Hepatocyte (in vitro differentiated cells): ENCODE measurements around the gene NOS1AP. TPM values are rescaled to one million over a fixed set of nuclear protein-coding genes. Genes with fewer than 3 reads are reported as not detected.

Experiments
- DNase-seq: peaks from one replicate; pipeline ENCODE4 v3.0.0-alpha.2; 2016; ENCODE audit warnings: low spot score
- H2AFZ ChIP-seq: fragments of 200-600 bp; sonication (generic); 2 replicates; pipeline ENCODE4 v1.6.0; 2016; ENCODE audit warnings: antibody characterized with exemption, mild to moderate bottlenecking
- H3K27ac ChIP-seq: fragments of 200-600 bp; sonication (generic); 2 replicates; pipeline ENCODE4 v1.5.1; 2016; ENCODE audit warnings: mild to moderate bottlenecking
- H3K27me3 ChIP-seq: fragments of 200-600 bp; sonication (generic); 2 replicates; pipeline ENCODE4 v1.6.1; 2016
- H3K36me3 ChIP-seq: fragments of 200-600 bp; sonication (generic); replicated peaks from 2 replicates; pipeline ENCODE4 v1.5.1; 2016; ENCODE audit warnings: low read depth; ENCODE audit not compliant: insufficient read depth
- H3K4me1 ChIP-seq: fragments of 200-600 bp; sonication (generic); 2 replicates; pipeline ENCODE4 v1.5.1; 2016; ENCODE audit warnings: mild to moderate bottlenecking, moderate library complexity; ENCODE audit not compliant: insufficient read depth
- H3K4me2 ChIP-seq: fragments of 200-600 bp; sonication (generic); 2 replicates; pipeline ENCODE4 v1.6.0; 2016
- H3K4me3 ChIP-seq: fragments of 200-600 bp; sonication (generic); 2 replicates; pipeline ENCODE4 v1.5.1; 2016; ENCODE audit warnings: mild to moderate bottlenecking
- H3K79me2 ChIP-seq: fragments of 200-600 bp; sonication (generic); 2 replicates; pipeline ENCODE4 v1.6.0; 2017; ENCODE audit warnings: mild to moderate bottlenecking
- H3K9me2 ChIP-seq: fragments of 200-600 bp; sonication (generic); replicated peaks from 2 replicates; pipeline ENCODE4 v1.6.0; 2017; ENCODE audit warnings: mild to moderate bottlenecking; ENCODE audit not compliant: insufficient read depth
- H3K9me3 ChIP-seq: fragments of 200-600 bp; sonication (generic); 2 replicates; pipeline ENCODE4 v1.5.1; 2016; ENCODE audit warnings: low read depth, mild to moderate bottlenecking
- H4K20me1 ChIP-seq: fragments of 200-600 bp; sonication (generic); 2 replicates; pipeline ENCODE4 v1.6.0; 2016; ENCODE audit warnings: mild to moderate bottlenecking; ENCODE audit not compliant: insufficient read depth, poor library complexity, severe bottlenecking
- EZH2 ChIP-seq: fragments of 200-600 bp; sonication (generic); IDR thresholded peaks from 2 replicates; pipeline ENCODE4 v1.6.1; 2016; ENCODE audit warnings: antibody characterized with exemption, mild to moderate bottlenecking, borderline replicate concordance
- EZH2phosphoT487 ChIP-seq: fragments of 200-600 bp; sonication (generic); IDR thresholded peaks from one replicate; pipeline ENCODE4 v1.6.1; 2018; ENCODE audit warnings: antibody characterized with exemption, mild to moderate bottlenecking, low read depth, moderate library complexity; ENCODE audit not compliant: unreplicated experiment, severe bottlenecking
- WGBS: methylation state at CpG from one replicate; pipeline ENCODE4 v1.1.6; 2016; ENCODE audit warnings: low lambda C conversion rate; ENCODE audit errors: missing lambda C conversion rate; 5-methylcytosine and 5-hydroxymethylcytosine counted together
- polyA plus RNA-seq: library from polyadenylated mRNA; unstranded; fragments of >200 nt; fragmentation: Nextera tagmentation; extraction: Ambion mirVana; gene quantifications from 2 replicates; pipeline ENCODE4 v1.2.1, GENCODE V29; 2016
- total RNA-seq: library from RNA; depleted of rRNA; stranded (reverse); fragments of >200 nt; gene quantifications from 2 replicates; pipeline ENCODE4 v1.2.3, GENCODE V29; 2014
- TF ChIP-seq, protein P1 (sequence below): fragments of 200-600 bp; sonication (generic); IDR thresholded peaks from 2 replicates; pipeline ENCODE4 v1.5.1; 2016; ENCODE audit warnings: antibody characterized with exemption, mild to moderate bottlenecking; ENCODE audit not compliant: poor library complexity

NOS1AP gene
- total and polyA plus RNA-seq, 2 experiments from 2014 or later: 0.97 to 4.4 TPM

- DNase-seq: no peak
- WGBS: 90% methylated on average over 5 of the region's 5 CpGs
- H3K27me3 ChIP-seq: no peaks in the 10 kb centered on the region
- no peaks in the 10 kb centered on the region for H3K36me3 ChIP-seq
- no peaks in the 10 kb centered on the region for H3K79me2 ChIP-seq
- H2AFZ ChIP-seq: no peak overlapping the region
- H3K4me2 ChIP-seq: no peak overlapping the region
- no peak overlapping the region for H3K27ac ChIP-seq
- H3K4me1 ChIP-seq: no peaks in the 10 kb centered on the region
- no peaks in the 10 kb centered on the region for H3K9me2 ChIP-seq
- H3K4me3 ChIP-seq: no peak overlapping the region
- TF ChIP-seq, protein P1, sequence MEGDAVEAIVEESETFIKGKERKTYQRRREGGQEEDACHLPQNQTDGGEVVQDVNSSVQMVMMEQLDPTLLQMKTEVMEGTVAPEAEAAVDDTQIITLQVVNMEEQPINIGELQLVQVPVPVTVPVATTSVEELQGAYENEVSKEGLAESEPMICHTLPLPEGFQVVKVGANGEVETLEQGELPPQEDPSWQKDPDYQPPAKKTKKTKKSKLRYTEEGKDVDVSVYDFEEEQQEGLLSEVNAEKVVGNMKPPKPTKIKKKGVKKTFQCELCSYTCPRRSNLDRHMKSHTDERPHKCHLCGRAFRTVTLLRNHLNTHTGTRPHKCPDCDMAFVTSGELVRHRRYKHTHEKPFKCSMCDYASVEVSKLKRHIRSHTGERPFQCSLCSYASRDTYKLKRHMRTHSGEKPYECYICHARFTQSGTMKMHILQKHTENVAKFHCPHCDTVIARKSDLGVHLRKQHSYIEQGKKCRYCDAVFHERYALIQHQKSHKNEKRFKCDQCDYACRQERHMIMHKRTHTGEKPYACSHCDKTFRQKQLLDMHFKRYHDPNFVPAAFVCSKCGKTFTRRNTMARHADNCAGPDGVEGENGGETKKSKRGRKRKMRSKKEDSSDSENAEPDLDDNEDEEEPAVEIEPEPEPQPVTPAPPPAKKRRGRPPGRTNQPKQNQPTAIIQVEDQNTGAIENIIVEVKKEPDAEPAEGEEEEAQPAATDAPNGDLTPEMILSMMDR: no peak
- TF ChIP-seq EZH2phosphoT487 (no peak), EZH2 (no peak)
- no peaks in the 10 kb centered on the region for H3K9me3 ChIP-seq
- H4K20me1 ChIP-seq: no peaks in the 10 kb centered on the region
Observed at GRCh38 chr1:162343470-162343869, 274.0 kb downstream of the NOS1AP start.

- no peaks in the 10 kb centered on the region for H3K79me2 ChIP-seq
- DNase-seq: no peak
- no peaks in the 10 kb centered on the region for H4K20me1 ChIP-seq
- peak overlapping the region; percentile 25 for H3K4me2 ChIP-seq
- H3K36me3 ChIP-seq: no peaks in the 10 kb centered on the region
- no peaks in the 10 kb centered on the region for H3K9me3 ChIP-seq
- H3K27ac ChIP-seq: no peak overlapping the region
- H3K9me2 ChIP-seq: no peaks in the 10 kb centered on the region
- TF ChIP-seq, protein P1: no peak
- no peak for TF ChIP-seq EZH2phosphoT487
- no peak for TF ChIP-seq EZH2
- no peak overlapping the region for H2AFZ ChIP-seq
- H3K27me3 ChIP-seq: no peaks in the 10 kb centered on the region
- 45% methylated on average over 3 of the region's 3 CpGs for WGBS
- no peak overlapping the region for H3K4me3 ChIP-seq
- peaks cover 24% of the 10 kb centered on the region for H3K4me1 ChIP-seq
Observed at GRCh38 chr1:162347281-162347680, 277.8 kb downstream of the NOS1AP start.

DNA sequence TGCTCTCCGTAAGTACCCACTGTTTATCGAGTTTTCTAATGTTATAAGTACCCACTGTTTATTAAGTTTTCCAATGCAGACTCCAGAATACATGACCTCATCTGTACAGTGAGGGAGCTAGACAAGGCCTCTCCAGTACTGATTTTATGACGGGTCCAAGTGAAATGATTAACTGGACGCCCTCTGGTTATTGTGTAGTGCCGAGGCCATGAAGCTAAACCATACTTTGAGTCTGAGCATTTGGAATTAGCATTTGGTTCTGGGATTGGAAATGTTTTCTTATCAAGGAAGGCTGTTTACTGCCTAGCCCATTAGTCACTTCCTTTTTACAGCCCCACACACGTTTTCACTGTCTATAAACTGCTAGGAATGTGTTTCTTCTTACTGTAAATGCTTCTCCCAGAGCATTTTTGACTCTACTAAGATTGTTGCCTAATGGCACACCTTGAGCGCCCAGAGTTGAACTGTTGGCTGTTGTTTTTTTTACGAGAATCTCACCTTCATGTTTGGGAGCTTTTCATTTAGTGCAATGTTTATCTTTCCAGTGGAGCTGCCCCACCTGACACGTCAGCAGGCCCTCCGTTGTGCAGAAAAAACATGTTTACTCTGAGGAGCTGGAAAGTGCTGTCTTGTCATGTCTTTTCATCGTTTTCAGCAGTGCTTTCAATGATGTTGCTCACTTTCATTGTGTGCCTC lies 280.3 kb downstream of the NOS1AP start:
- peak overlapping the region; percentile 41 for H3K4me2 ChIP-seq
- DNase-seq: peak; percentile 67
- H3K4me1 ChIP-seq: peaks cover 34% of the 10 kb centered on the region
- 33% methylated on average over 11 of the region's 11 CpGs for WGBS
- H2AFZ ChIP-seq: no peak overlapping the region
- TF ChIP-seq EZH2 (no peak), EZH2phosphoT487 (no peak)
- TF ChIP-seq, protein P1: no peak
- H3K36me3 ChIP-seq: no peaks in the 10 kb centered on the region
- no peaks in the 10 kb centered on the region for H3K9me2 ChIP-seq
- H3K9me3 ChIP-seq: no peaks in the 10 kb centered on the region
- no peak overlapping the region for H3K4me3 ChIP-seq
- H3K27ac ChIP-seq: peak overlapping the region; percentile 84
- no peaks in the 10 kb centered on the region for H4K20me1 ChIP-seq
- no peaks in the 10 kb centered on the region for H3K79me2 ChIP-seq
- no peaks in the 10 kb centered on the region for H3K27me3 ChIP-seq
